GM12891 (cell line): ENCODE results near the gene PPIL1.

Experiments used
- POLR2A ChIP-seq: IDR thresholded peaks from 2 replicates; pipeline ENCODE4 v1.6.1; 2011; ENCODE audit warnings: low read depth, low read length, control low read depth
- POLR2AphosphoS5 ChIP-seq: IDR thresholded peaks from 2 replicates; pipeline ENCODE4 v1.6.1; 2011; ENCODE audit warnings: low read depth, low read length, control low read depth
- TAF1 ChIP-seq: IDR thresholded peaks from 2 replicates; pipeline ENCODE4 v1.6.1; 2011; ENCODE audit warnings: low read depth, low read length, control low read depth

DNA sequence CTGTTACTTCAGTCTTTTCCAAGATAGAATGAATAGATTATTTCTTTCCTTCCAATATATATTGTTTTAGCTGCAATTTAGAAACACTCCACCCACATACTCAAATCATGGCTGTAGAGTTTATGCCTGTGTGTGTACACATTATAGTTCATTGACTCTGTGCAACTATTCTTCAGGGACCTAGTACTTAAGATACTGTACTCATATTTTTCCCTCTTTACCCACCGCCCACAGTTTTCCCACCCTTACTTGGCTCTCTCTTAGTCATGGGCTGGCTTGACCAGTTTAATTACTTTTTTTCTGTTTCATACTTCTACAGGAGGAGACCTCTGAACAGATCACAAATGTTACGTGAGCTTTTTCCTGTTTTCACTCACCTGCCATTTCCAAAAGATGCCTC, 41.5 kb upstream of the PPIL1 start:
- TF ChIP-seq POLR2A: no peak
- no peak for TF ChIP-seq POLR2AphosphoS5
- no peak for TF ChIP-seq TAF1
